ENCODE results near the gene YIPF6.

- TF ChIP-seq EZH2 (IDR thresholded peaks at IDR 0.05; ENCODE audit: borderline replicate concordance, low read depth, low read length, severe bottlenecking) (no peak), CTCF (IDR thresholded peaks at IDR 0.05; ENCODE audit: extremely low read depth in 1 of 2, insufficient read depth in 1 of 2, low read depth in 1 of 2, low read length in 2 of 2) (no peak), POLR2A (IDR thresholded peaks at IDR 0.05; ENCODE audit: low read depth, low read length) (no peak), MYC (IDR thresholded peaks at IDR 0.05; ENCODE audit: low read depth, low read length) (no peak)
These were observed 75.4 kb downstream of the YIPF6 start for GRCh38 chrX:68574240-68574639.
